Nucleus accumbens (tissue), 56 donors: ENCODE measurements around the gene COL5A3.
A peak's percentile ranks its signal among the peaks of the same experiment; 100 is the strongest.
"Not testable (repeated sequence)": the region's sequence is repeated elsewhere in the genome, so short reads cannot be mapped to it uniquely, and the experiment has no call there.

Source experiments
- DNase-seq, 56 donors: peaks; one replicate each; lab custom pipeline; 2025; lab: John Stamatoyannopoulos, UW

The COL5A3 gene

DNA sequence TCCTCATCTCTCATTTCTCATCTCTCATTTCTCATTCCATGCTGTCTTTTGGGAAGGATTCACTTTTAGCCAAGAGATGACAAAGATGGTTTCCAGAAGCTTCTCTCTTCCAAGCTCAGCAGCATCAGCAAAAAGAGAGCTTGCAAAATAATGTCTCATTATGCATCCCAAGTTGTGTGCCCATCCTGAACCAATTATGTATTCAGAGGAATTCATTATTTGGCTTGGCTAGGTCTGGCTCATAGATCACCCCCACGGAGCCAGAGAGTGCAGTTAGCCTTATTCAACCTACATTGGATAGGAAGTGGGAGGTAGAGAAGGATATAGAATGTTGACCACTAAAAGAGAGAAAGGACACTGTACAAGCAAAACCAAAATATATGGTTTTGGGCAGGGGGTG, 68.6 kb downstream of the COL5A3 start:
- no peak for DNase-seq

DNA sequence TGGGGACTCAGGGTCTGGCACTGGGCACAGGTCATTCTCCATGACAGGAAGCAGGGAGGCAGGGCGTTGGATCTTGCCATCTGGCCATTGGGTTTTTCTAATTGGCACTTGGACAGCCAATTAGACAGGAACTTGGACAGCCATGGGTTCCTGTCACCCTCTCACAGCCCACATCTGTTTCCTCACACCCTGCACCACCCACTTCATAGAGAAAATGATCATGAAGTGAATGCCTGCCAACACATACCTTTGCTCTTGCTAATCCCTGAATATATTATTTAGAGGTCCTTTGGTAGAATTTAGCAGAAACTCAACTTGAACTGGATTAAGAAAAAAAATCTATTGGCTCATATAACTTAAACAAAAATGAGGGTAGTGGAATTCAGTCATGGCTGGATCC, 69.1 kb downstream of the COL5A3 start:
- DNase-seq = no peak

DNA sequence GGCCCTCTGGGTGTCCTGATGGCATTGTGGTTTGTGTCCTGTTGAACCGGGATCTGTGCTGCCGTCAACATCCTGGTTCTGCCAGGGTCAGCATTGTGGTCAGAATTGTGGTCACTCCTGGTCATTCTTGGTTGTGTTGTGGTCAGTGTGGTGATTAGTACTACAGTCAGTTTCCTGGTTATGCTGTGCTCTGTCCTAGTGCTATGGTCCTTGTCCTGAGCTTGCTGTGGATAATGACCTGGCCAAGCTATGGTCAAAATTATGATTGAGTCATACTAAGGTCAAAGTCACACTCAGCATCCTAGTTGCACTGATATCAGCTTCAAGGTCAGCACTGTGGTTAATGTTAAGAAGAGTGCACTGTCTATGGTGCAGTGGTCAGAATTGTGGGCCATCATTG, 69.5 kb downstream of the COL5A3 start:
- no peak for DNase-seq

DNA sequence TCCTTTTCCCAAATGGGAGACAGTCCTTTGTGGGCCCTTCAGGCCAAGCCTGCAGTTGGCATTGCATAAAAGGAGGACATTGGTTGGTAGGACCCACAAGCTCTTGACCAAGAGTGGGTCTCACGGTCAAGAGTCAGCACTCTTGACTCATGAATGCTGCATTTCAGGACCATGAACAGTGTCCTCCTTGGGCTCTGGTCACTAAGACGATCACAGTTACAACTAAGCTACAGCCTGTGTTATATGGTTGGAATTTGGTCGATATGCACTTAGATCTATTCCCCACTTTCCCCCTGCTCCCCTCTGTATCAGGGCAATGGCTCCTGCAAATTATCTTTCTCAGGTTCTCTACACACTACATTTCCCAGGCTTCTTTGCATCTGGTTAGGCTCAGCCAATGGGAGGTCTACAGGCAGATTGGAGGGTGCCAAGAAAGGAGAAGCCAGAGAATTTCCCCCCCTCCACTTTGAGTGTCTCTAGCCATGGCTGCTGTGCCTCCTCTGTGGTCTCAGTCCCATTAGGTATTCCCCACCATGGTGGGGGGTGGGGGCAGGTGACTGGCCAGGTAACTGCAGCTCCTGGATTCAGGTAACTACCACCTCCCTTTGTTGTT, 70.9 kb downstream of the COL5A3 start:
- no peak for DNase-seq

DNA sequence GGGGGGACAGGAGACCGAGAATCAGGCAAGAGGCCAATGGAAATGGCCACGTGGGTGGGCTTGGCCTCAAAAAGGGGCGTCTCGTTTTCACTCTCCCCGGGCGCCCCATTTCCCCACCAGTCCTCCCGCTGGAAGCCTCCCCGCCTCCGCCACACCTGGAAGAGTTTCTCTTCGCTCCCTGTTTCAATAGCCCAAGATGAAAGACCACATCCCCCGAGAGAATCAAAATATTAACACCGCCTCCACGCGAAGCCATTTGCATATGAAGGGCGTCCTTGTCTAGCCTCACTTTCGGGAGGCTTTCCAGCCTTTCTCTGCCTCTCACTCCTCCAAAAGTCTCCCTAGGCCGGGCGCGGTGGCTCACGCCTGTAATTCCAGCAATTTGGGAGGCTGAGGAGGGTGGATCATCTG, 73.3 kb downstream of the COL5A3 start:
- DNase-seq = peak in 10 of 56 donors; percentile 5 to 48 (median 14)

DNA sequence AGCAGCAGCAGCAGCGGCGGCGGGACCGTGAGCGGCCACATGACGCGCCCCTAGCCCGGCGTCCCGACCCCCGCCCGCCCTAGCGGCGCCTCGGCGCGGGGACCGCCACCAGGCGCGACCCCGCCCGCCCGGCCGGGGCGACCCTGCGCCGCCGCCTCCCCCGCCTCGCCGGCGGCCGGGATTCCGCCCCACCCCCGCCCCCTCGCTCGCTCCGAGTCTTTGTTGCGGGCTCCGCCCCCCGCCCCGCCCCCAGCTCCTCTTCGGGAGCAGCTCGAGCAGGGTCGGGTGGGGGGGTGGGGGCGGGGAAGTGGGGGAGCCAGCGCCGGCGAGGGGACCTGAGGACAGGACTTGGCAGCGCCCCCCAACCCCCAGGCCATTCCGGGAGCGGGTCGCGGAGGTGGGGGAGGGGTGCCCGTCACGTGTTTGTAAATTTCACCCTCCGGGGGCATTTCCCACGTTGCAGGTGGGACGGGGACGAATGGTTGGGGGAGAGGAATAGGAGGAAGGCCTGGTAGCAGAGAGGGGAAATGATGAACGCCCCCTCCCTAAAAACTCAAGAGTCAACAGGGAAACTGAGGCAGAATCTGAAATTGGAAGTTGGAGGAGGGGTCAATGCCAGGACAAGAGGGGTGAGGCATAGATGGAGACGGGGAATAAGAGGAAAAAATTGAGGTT, 73.8 kb downstream of the COL5A3 start, which contains the start of gene OLFM2:
Gene OLFM2, minus strand, starts transcription at position 190 of the 675 bp plus-strand sequence. Its CDS starts 149 bp downstream, at position 41.
- peak in 29 of 56 donors; percentile 7 to 72 (median 33) for DNase-seq

DNA sequence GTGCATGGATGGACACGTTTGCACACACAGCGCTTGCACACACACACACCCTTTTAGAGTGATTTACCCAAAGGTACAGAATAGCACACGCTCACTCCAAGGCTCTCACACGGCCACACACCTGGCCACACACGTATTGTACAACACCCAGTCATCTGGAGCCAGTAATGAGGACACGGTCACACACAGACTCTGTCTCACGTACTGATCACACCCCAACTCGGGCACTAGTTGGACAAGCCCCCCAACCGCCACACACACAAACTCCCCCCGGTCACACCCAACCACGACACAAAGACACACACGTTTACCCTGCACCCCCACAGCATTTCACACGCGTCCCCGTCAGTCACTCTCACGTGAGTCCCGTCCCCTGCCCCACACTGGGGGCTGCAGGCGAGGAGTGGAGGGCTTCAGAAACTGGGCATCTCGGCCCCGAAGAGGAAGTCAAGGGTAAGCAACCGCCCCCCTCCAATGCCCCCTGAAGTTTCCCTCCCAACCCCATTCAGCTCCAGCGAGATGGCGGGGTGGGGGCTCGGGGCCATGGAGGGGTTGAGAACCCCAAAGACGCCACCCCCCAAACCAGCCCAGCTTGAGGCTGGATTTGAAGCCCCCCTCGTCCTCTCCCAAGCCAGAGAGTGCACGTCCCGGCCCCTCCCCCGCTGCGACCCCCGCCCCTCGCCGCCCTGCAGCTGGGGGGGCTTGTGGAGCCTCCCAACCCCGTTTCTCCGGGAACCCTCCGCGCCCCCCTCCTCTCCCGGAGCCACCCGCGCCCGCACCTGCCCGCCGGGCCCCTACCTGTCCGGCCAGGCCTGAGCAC, 74.6 kb downstream of the COL5A3 start:
- peak in 6 of 56 donors; percentile 7 to 35 (median 12) for DNase-seq

DNA sequence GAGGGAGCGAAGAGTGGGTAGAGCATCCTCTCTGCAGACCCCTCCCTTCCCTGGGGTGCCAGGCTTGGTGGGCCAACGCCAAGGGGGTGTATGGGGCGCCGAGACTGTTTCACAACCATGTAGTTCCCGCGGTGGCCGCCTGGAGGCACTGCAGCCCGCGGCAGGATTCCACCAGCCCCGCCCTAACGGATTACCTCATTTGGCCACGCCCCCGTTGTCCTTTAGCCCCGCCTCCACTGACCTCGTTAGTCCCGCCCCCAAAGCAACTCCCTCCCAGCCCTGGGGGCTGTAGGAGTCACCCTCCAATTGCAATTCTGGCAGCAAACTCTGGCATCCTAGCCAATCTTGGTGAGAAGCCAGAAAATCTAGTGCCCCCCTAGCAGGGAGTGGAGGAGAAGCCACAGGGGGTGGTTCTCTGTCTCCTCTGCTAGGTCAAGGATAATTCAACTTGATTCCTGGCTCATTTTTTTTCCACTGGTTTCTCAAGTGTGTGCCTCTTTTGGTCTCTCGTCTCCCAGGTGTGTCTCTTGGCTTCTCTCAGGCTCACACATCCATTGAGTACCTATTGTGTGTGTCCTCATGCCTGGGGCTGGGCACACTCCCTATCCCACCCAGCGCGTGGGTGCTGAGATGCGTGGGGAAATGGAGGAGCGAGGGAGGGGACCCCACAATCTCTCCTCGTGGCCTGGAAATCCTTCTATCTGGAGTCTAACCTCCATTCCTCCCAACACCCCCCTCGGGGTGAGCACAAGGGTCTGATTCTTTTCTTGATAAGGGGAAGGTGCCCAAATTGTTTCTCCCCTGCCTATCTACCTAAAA, 76.0 kb downstream of the COL5A3 start:
- DNase-seq = peak in 55 of 56 donors; percentile 2 to 90 (median 62)

DNA sequence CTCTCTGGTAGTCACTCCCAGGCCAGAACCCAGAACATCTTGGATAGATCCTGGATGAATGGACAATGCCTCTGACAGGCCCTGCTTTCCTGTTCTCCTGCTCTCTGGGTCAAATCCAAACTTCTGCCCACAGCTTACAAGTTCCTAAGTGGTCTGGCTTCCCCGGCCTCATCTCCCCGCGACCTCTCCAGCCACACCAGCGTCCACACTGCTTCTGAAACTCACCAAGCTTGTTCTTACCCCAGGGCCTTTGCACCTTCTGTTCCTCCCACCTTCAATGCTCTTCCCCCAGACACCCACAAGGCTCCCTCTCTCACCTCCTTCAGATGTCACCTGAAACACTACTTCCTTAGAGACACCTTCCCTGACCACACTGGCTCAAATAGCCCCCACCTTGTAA, 77.5 kb downstream of the COL5A3 start:
- DNase-seq = no peak

DNA sequence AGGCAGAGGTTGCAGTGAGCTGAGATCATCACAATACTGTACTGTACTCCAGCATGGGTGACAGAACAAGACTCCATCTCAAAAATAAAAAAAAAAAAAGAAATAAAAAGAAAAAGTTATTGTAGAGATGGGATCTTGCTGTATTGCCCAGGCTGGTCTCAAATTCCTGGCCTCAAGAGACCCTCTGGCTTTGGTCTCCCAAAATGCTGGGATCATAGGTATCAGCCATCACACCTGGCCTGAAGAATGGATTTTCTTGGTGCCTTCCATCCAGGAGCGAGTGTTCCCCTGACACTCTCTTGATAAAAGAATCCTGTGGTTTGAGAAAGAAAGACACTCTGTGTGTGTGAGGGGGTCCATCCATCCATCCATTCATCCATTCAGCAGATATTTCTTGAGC, 78.7 kb downstream of the COL5A3 start:
- DNase-seq = no peak

DNA sequence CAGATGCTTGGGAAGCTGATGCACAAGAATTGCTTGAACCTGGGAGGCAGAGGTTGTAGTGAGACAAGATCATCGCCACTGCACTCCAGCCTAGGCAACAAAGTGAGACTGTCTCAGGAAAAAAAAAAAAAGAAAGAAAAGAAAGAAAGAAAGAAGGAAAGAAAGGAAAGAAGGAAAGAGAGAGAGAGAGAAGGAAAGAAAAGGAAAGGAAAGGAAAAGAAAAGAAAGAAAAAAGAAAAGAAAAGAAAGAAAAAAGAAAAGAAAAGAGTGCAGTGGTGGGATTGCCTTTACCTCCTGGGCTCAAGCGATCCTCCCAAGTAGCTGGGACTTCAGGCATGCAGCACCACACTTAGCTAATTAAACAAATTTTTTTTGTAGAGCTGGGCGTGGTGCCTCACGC, 86.9 kb downstream of the COL5A3 start:
- no peak for DNase-seq

DNA sequence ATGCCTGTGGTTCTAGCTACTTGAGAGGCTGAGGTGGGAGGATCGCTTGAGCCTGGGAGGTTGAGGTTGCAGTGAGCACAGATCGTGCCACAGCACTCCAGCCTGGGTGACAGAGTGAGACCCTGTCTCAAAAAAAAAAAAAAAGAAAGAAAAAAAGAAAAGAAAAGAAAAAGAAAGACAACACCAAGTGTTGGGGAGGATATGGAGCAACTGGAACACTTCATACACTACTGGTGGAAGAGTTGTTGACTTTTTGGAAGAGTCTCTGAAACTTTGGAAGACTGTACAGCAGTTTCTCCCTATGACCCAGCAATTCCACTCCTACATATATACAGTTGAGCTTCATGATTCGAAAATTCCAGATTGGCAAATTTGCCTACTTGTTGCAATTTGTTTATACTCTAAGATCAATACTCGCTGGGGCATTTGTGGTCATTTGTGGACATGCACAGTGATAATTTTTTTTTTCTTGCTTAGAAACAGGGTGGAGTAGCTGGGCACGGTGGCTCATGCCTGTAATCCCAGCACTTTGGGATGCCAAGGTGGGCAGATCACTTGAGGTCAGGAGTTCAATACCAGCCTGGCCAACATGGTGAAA, 87.4 kb downstream of the COL5A3 start:
- not testable (repeated sequence) for DNase-seq

DNA sequence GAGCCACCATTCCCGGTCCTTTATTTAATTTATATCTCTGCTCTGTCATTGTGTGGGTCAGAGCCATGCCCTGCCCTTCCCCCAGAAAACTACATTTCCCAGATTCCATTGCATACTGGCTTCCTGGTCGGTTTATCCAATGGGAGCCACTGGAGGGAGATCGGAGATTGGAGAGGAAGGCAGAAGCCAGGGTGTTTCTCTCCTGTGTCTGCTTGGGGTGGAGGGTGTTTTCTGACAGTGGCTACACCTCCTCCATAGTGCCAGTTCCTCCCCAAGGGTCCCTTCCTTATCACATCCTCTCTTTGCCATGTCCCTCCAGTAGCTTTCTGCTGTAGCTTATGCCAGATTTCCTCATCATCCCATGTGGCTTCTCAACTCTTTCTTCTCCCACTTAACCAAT, 93.0 kb downstream of the COL5A3 start:
- DNase-seq = peak in 6 of 56 donors; percentile 1 to 21 (median 4)

DNA sequence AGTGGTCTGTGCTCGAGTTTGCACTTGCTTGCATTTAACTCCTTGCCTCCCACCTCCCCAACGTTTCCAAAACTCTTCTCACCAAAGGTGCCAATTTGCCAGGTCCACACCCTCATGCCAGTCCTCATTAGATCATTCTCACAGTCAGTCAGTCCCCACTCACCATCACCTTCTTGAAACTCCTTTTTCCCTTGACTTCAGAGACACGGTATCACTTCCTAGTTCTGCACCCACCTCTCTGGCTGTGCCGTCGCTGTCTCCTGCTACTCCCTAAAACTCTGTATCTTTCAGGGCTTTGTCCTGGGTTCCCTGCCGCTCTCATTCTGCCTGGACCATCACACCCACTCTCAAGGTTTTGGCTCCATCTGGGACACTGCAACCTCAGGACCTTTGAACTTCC, 93.6 kb downstream of the COL5A3 start:
- DNase-seq = no peak

DNA sequence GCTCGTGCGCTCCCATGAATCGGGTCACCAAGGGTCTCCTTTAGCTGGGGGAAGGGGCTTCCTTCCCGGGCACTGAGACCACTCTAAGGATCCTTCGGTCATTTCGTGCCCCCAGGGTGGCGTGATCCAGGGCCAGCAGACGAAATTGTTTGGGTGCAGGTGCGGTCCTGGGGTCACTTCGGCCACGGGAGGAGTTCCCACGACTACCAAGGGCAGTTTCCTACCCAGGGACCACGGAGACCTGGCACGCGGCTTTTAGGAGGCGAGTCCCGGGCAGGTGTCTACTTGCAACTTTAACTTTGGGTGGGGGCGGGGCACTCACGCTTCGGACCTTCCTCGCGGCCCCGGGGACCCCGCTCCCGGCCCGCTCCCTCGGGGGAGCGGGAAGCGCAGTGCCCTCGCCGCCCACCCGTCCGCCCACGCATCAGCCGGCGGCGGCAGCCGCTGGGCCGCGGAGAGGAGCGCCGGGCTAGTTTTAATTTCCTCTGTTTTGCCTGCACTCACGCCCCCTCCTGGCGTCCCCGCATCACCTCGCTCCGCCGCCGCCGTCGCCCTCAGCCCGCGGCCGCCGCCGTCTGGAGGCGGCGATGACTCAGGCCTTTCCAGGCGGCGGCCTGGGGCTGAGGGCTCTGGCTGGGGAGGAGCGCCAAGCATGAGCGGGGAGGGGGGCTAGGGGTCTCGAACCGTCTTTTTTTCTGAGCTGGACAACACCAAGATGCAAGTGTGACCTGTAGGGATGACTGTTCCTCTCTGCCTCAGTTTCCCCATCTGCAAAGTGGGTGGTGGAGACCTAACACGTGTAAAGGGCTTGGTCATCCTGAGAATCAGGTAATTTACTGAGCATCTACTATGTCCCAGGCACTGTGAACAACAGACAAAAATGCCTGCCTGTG, 95.7 kb downstream of the COL5A3 start:
- peak in 29 of 56 donors; percentile 6 to 81 (median 21) for DNase-seq

DNA sequence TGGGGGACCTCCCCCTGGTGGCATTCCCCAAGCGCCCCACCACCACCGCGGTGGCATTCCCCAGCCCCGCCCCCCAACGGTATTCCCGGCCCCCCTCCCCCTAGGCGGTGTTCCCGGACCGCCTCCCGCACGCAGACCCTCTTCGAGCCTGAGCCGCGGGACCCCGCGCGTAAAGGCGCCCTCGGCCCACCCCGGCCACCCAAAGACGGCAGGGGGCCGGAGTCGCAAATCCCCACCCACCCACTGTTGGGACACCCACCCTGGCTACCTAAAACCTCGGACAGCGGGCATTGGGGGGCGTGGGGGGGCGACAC, 96.3 kb downstream of the COL5A3 start:
- peak in 1 of 56 donors; percentile 41 for DNase-seq

DNA sequence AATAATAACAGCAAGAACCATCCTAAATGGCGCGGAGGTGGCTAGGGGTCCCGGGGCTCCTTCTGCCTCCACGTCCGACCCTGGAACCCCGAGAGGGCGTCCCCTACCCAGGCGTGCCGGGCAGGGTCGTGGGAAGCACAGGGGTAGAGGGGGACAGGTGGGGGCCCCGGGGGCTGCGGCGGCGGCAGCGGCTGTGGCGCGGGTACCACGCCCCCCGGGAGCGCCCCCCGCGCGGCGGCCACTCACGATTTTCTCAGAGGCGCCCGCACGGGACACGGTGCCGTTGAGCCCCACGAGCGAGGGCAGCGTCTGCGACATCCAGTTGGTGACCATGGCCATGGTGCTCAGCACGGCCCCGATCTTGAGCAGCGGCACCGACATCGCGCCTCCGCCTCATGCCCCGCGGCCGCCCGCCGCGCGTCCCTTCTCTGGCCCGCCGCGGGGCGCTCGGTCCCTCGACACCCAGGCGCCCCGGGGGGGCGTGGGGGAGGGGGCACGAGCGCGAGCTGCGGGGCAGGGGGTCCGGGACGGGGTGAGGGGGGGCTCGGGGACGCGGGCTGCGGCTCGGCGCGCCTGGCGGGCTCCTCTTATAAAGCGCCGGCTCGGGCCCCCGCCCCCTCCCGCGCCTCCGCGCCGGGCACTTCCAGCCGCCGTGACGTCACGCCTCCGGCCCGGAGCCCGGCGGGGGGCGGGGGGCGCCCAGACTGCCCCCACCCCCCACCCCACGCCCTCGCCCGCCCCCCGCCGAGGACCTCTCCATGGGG, 96.9 kb downstream of the COL5A3 start:
- DNase-seq = peak in 6 of 56 donors; percentile 5 to 41 (median 15)

DNA sequence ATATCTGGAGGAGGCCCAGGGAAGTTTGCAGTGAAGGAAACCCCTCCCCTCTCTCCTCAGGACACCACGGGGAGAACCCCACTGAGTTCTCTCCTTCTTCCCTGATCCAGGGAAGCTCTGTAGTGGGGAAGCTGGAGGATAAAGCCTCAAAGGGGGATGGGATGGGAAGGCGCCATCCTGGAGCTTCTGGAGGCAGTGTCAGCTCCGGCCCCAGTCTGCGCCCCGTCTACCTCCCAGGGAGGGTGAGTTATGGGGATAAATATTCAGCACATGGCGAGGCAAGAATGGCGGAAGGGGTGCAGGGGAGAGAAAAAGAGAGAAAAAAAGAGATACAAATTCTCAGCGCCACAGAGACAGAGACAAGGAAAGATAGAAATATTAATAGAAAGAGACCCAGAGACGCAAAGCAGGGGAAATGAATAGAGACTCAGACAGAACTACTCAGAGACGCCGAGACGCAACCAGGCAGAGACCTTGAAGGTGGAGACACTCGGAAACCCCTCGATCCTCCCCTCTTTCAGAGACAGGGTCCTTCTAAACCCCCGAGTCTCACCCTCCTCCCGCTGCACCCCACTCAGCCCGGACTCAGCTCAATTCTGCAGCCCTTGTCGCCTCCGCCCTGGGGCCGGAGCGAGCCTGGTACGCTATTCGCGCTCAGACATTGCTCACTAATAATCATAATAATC, 97.6 kb downstream of the COL5A3 start:
- DNase-seq = no peak
